DND-41 (cell line): ENCODE data around the gene RAD51B.

Experiments
- ATAC-seq: fragments of 200-7000 bp; cut with Tn5 transposase; 3 replicates; pipeline ENCODE4 v1.9.1; 2021; ENCODE audit warnings: low read depth; ENCODE audit not compliant: insufficient read depth
- DNase-seq: peaks from one replicate; pipeline ENCODE4 v3.0.0-alpha.2; 2020
- H2AFZ ChIP-seq: 2 replicates; pipeline ENCODE4 v1.6.0; 2012; ENCODE audit warnings: low read depth, low read length
- H3K27ac ChIP-seq: 2 replicates; pipeline ENCODE4 v1.5.1; 2012; ENCODE audit warnings: low read length, inconsistent platforms
- H3K27me3 ChIP-seq: fragments of 200-600 bp; sonication (generic); 2 replicates; pipeline ENCODE4 v1.6.0; 2012; ENCODE audit warnings: low read length, mild to moderate bottlenecking, inconsistent platforms; ENCODE audit not compliant: insufficient read depth, poor library complexity
- H3K36me3 ChIP-seq: 2 replicates; pipeline ENCODE4 v1.5.1; 2012; ENCODE audit warnings: low read length, inconsistent platforms; ENCODE audit not compliant: insufficient read depth
- H3K4me1 ChIP-seq: 2 replicates; pipeline ENCODE4 v1.5.1; 2012; ENCODE audit warnings: mild to moderate bottlenecking, low read length; ENCODE audit not compliant: insufficient read depth
- H3K4me2 ChIP-seq: 2 replicates; pipeline ENCODE4 v1.6.0; 2012; ENCODE audit warnings: mild to moderate bottlenecking, moderate library complexity, low read length, inconsistent platforms; ENCODE audit not compliant: insufficient read depth
- H3K4me3 ChIP-seq, 2 experiments: fragments of 200-600 bp in 1 of 2; shearing (Covaris generic) in 1 of 2; 2 replicates each; pipeline ENCODE4 v1.5.1; 2012 to 2016; ENCODE audit warnings: inconsistent platforms in 2 of 2, low read length in 2 of 2, mild to moderate bottlenecking in 2 of 2, low read depth in 1 of 2, moderate library complexity in 1 of 2
- H3K79me2 ChIP-seq: 2 replicates; pipeline ENCODE4 v1.6.0; 2012; ENCODE audit warnings: low read length, inconsistent platforms; ENCODE audit not compliant: insufficient read depth
- H3K9ac ChIP-seq: 2 replicates; pipeline ENCODE4 v1.6.0; 2012; ENCODE audit warnings: low read depth, mild to moderate bottlenecking, inconsistent platforms, low read length, moderate library complexity
- H3K9me3 ChIP-seq: 2 replicates; pipeline ENCODE4 v1.5.1; 2012; ENCODE audit warnings: low read length, moderate library complexity, mild to moderate bottlenecking, inconsistent platforms; ENCODE audit not compliant: insufficient read depth, severe bottlenecking
- H4K20me1 ChIP-seq: 2 replicates; pipeline ENCODE4 v1.6.0; 2012; ENCODE audit warnings: low read length; ENCODE audit not compliant: insufficient read depth
- EZH2 ChIP-seq: IDR thresholded peaks from 3 replicates; pipeline ENCODE4 v1.6.1; 2012; ENCODE audit warnings: borderline replicate concordance, low read depth, mild to moderate bottlenecking, moderate library complexity, low read length, inconsistent platforms; ENCODE audit not compliant: severe bottlenecking
- TF ChIP-seq, protein P1 (sequence below): IDR thresholded peaks from 2 replicates; pipeline ENCODE4 v1.5.1; 2012; ENCODE audit warnings: borderline replicate concordance, low read length, moderate library complexity, mild to moderate bottlenecking; ENCODE audit not compliant: poor library complexity, severe bottlenecking; ENCODE audit errors: extremely low read depth

The RAD51B gene

DNA sequence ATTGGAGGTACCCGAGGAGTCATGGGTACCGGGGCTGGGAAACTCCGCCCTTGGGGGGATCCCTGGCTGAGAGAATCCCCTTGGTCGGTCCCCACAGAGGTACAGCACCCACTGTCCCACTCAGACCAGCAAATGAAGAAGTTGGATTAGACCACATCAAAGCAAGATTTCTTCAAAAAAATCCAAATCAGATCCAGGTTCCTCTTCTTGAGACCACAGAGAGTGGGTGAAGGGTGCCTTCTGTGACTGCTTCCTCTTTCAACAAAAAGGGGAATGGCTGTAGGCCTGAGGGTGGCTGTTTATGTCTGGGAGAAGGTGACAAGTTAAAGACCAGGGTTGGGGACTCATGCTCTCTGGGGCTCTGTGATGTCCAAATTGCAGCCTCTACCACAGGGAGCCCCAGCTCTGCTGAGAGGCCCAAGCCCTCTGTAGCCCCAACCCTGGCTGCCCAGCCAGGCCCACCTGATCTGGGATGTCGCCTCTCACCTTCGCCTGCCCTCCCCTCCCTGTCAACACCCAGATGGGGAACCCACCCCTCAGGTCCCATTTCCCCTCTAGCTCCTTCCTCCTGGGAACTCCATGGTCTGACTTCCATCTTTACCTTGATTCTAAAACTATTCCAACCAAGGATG, 922.4 kb downstream of the RAD51B start:
- TF ChIP-seq, protein P1, sequence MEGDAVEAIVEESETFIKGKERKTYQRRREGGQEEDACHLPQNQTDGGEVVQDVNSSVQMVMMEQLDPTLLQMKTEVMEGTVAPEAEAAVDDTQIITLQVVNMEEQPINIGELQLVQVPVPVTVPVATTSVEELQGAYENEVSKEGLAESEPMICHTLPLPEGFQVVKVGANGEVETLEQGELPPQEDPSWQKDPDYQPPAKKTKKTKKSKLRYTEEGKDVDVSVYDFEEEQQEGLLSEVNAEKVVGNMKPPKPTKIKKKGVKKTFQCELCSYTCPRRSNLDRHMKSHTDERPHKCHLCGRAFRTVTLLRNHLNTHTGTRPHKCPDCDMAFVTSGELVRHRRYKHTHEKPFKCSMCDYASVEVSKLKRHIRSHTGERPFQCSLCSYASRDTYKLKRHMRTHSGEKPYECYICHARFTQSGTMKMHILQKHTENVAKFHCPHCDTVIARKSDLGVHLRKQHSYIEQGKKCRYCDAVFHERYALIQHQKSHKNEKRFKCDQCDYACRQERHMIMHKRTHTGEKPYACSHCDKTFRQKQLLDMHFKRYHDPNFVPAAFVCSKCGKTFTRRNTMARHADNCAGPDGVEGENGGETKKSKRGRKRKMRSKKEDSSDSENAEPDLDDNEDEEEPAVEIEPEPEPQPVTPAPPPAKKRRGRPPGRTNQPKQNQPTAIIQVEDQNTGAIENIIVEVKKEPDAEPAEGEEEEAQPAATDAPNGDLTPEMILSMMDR = no peak
- no peak for TF ChIP-seq EZH2
- H3K79me2 ChIP-seq = no peaks in the 10 kb centered on the region
- no peak overlapping the region for H3K9ac ChIP-seq
- H3K9me3 ChIP-seq = no peaks in the 10 kb centered on the region
- H2AFZ ChIP-seq = no peak overlapping the region
- no peak for DNase-seq
- no peaks in the 10 kb centered on the region for H3K36me3 ChIP-seq
- no peaks in the 10 kb centered on the region for H4K20me1 ChIP-seq
- H3K27me3 ChIP-seq = no peaks in the 10 kb centered on the region
- H3K4me3 ChIP-seq = no peak overlapping the region
- no peak overlapping the region for H3K27ac ChIP-seq
- no peak for ATAC-seq
- H3K4me1 ChIP-seq = no peaks in the 10 kb centered on the region
- H3K4me2 ChIP-seq = no peak overlapping the region

DNA sequence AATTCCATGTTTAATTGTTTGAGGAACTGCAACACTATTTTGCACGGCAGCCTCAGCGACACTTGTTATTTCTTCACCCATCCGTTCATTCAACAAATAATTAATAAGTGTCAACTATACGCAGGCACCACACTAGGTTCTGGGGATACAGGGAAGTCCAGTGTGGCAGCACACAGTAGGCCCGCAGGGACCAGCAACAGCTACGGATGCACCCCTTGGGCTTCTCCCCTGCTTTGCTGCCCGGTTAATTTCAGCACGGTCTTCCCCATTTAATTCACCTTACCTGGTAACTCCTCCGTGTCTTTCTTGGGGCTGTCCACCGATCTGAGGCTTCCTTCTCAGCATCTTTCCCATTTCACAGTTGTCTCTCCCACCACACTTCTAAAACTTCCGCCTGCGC, 925.0 kb downstream of the RAD51B start:
- no peaks in the 10 kb centered on the region for H3K9me3 ChIP-seq
- no peaks in the 10 kb centered on the region for H3K36me3 ChIP-seq
- TF ChIP-seq EZH2 = no peak
- TF ChIP-seq, protein P1 = no peak
- H3K79me2 ChIP-seq = no peaks in the 10 kb centered on the region
- H3K4me2 ChIP-seq = no peak overlapping the region
- no peaks in the 10 kb centered on the region for H3K27me3 ChIP-seq
- no peak overlapping the region for H3K27ac ChIP-seq
- DNase-seq = no peak
- H3K9ac ChIP-seq = no peak overlapping the region
- no peaks in the 10 kb centered on the region for H4K20me1 ChIP-seq
- H3K4me3 ChIP-seq = no peak overlapping the region
- H3K4me1 ChIP-seq = no peaks in the 10 kb centered on the region
- no peak for ATAC-seq
- H2AFZ ChIP-seq = no peak overlapping the region

DNA sequence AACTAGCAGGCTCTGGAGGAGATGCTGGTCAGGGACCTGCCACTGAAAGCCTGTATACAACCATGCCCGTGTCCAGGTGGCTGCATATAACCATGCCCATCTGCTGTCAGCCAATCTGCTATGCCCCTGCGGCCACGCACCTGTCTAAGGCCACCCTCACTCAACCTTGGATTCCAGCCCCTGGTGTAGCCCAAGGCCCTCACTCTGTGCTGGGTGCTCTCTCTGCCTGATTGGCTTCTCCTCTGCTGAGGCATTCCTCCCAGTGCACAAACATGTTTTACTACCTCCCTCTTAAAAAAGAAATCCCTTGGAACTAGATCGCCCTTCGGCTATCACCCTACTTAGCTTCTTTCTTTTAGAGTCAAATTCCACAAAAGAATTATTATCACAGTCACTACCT, 927.8 kb downstream of the RAD51B start:
- H3K27ac ChIP-seq = no peak overlapping the region
- H3K27me3 ChIP-seq = no peaks in the 10 kb centered on the region
- no peaks in the 10 kb centered on the region for H3K9me3 ChIP-seq
- no peak overlapping the region for H3K4me3 ChIP-seq
- no peak overlapping the region for H2AFZ ChIP-seq
- H3K9ac ChIP-seq = no peak overlapping the region
- no peaks in the 10 kb centered on the region for H4K20me1 ChIP-seq
- H3K79me2 ChIP-seq = no peaks in the 10 kb centered on the region
- DNase-seq (no peak), ATAC-seq (no peak)
- H3K4me1 ChIP-seq = no peaks in the 10 kb centered on the region
- no peak for TF ChIP-seq EZH2
- TF ChIP-seq, protein P1 = no peak
- H3K36me3 ChIP-seq = no peaks in the 10 kb centered on the region
- no peak overlapping the region for H3K4me2 ChIP-seq
